Activated CD8-positive, alpha-beta T cell treated with anti-CD3 and anti-CD28 coated beads for 36 hours (primary cell): ENCODE results near the gene SLC47A2. TPM values are rescaled to one million over a fixed set of nuclear protein-coding genes. Genes with fewer than 3 reads are reported as not detected.
"Not testable (repeated sequence)": the region's sequence is repeated elsewhere in the genome, so short reads cannot be mapped to it uniquely, and the experiment has no call there.

ENCODE experiments used
- ATAC-seq: fragments of 200-7000 bp; cut with Tn5 transposase; one replicate; pipeline ENCODE4 v1.10.0; 2021; ENCODE audit warnings: mild to moderate bottlenecking, moderate library complexity
- CTCF ChIA-PET: fragments of 350-600 bp; sonication (Branson Sonifier 250); formaldehyde crosslinking; loops from one replicate; lab custom pipeline; 2021; ENCODE audit warnings: antibody characterized with exemption; lab: Charles Lee
- POLR2A ChIA-PET: fragments of 350-600 bp; sonication (Branson Sonifier 250); formaldehyde crosslinking; loops from one replicate; lab custom pipeline; 2021; ENCODE audit warnings: antibody characterized with exemption; lab: Charles Lee
- DNase-seq: peaks from one replicate; pipeline ENCODE4 v3.0.0-alpha.2; 2020
- H3K27ac Mint-ChIP-seq: one replicate; pipeline ENCODE4 v1.8.0; 2021; ENCODE audit warnings: mild to moderate bottlenecking, mixed read lengths
- H3K27me3 Mint-ChIP-seq: one replicate; pipeline ENCODE4 v1.8.0; 2021; ENCODE audit warnings: mixed read lengths
- H3K36me3 Mint-ChIP-seq: one replicate; pipeline ENCODE4 v1.8.0; 2021; ENCODE audit warnings: low read depth, mixed read lengths
- H3K4me1 Mint-ChIP-seq: one replicate; pipeline ENCODE4 v1.8.0; 2021; ENCODE audit warnings: low read depth, mixed read lengths
- H3K4me3 Mint-ChIP-seq: one replicate; pipeline ENCODE4 v1.8.0; 2021; ENCODE audit warnings: mild to moderate bottlenecking, moderate library complexity, mixed read lengths
- H3K9me3 Mint-ChIP-seq: one replicate; pipeline ENCODE4 v1.8.0; 2021; ENCODE audit warnings: mixed read lengths
- CTCF ChIP-seq: fragments of 200-600 bp; IDR thresholded peaks from one replicate; pipeline ENCODE4 v1.8.0; 2022; ENCODE audit warnings: antibody characterized with exemption, mild to moderate bottlenecking
- intact Hi-C: fragments of 100-400 bp; cut with micrococcal nuclease; formaldehyde crosslinking; loops from one replicate; pipeline ENCODE4 v1.10.0; 2022
- total RNA-seq, 2 experiments: library from RNA; stranded (reverse); gene quantifications; one replicate each; pipeline ENCODE4 v1.2.3, GENCODE V29; 2021

Gene SLC47A2, protein sequence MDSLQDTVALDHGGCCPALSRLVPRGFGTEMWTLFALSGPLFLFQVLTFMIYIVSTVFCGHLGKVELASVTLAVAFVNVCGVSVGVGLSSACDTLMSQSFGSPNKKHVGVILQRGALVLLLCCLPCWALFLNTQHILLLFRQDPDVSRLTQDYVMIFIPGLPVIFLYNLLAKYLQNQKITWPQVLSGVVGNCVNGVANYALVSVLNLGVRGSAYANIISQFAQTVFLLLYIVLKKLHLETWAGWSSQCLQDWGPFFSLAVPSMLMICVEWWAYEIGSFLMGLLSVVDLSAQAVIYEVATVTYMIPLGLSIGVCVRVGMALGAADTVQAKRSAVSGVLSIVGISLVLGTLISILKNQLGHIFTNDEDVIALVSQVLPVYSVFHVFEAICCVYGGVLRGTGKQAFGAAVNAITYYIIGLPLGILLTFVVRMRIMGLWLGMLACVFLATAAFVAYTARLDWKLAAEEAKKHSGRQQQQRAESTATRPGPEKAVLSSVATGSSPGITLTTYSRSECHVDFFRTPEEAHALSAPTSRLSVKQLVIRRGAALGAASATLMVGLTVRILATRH
- total RNA-seq, result not detected

DNA sequence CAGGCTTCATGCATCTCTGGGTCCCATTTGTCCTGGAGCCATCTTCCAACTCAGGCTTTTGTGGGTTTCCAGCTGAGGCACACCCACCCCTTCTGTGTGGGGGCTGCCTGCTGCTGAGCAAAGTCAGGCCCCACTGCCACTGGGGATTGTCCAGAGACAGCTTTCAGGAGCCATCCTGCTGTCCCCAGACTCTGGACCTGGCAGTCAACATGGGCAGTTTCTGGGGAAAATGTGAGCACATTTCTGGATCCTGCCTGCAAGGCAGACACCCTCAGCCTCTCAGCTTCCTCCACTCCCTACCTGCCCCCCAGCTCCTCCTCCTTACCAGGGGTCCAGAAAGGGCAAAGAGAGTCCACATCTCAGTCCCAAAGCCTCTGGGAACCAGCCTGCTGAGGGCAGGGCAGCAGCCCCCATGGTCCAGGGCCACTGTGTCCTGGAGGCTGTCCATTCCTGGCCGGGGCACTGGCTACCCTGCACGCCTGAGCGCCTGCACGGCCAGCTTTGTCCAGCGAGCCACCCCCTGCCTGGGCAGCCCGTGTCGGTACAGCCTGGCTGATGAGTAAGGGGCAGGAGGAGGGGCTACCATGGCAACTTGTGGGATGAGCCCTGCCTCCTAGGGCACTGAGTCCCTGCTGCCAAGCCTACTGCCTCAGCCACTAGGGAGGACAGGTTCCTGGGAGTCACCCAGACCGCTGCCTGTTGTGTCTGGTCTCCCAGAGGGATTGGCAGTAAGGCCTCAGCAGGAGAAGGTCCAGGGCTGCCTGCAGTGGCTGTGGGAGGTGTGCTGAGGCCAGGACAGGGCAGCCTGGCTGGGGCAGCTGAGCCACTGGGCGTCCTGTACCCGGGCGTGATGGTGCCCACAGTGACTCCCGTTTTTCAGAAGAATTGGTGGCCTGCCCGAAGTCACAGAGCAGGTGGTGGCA, at the start of gene SLC47A2:
Gene SLC47A2, minus strand, starts transcription at position 477 of the 923 bp plus-strand sequence. Its CDS starts 29 bp downstream, at position 448.
- CTCF ChIA-PET, result interaction anchor here (1.1 kb wide), 1 partner anchor 49 kb away, joined by 3 read pairs; no protein-coding TSS in a partner anchor
- ATAC-seq, result no peak

DNA sequence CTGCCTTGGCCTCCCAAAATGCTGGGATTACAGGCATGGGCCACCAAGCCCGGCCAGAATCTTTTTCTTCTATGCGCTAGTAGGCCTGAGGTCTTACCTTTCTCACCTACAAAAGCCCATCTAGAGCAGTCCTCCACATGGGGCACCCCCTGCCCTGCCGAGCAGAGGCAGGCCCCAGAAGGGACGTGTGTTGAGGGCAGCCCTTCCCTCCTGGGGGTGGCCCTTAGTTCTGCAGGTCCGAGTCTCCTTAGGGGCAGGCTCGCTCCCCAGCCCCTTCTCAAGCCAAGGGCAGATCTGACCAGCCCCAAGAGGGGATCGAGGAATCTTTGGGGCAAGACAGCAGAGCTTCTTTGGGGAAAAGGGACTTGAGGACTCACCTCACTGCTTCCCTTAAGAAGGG, 49.6 kb upstream of the SLC47A2 start:
- Mint-ChIP-seq H3K4me3 (no peak overlapping the region), H3K36me3 (no peaks in the 10 kb centered on the region), H3K9me3 (no peaks in the 10 kb centered on the region), H3K27ac (no peak overlapping the region), H3K27me3 (peaks cover 1% of the 10 kb centered on the region), H3K4me1 (peaks cover 17% of the 10 kb centered on the region)
- CTCF ChIA-PET, result interaction anchor here (0.7 to 2.8 kb wide), 30 partner anchors 9 to 402 kb away, joined by 3 to 47 read pairs (median 5); partner anchors contain the start of genes ALDH3A1, ALDH3A2, B9D1 and SLC47A2
- DNase-seq, result no peak
- intact Hi-C loops, result loop anchor here (1.0 kb wide), 1 partner anchor 252 kb away; no protein-coding TSS in a partner anchor
- no peak for ATAC-seq
- POLR2A ChIA-PET, result interaction anchor here (0.6 kb wide), 1 partner anchor 149 kb away, joined by 3 read pairs; no protein-coding TSS in a partner anchor
- TF ChIP-seq CTCF, result no peak

More for the DNA sequence above, at the start of gene SLC47A2:
- DNase-seq, result no peak
- Mint-ChIP-seq H3K27ac (no peak within 1 kb of the TSS), H3K9me3 (no peaks in the 10 kb centered on the region), H3K4me3 (no peak within 1 kb of the TSS), H3K4me1 (no peaks in the 10 kb centered on the region), H3K27me3 (no peaks in the 10 kb centered on the region), H3K36me3 (no peaks in the 10 kb centered on the region)
- POLR2A ChIA-PET, result no interaction called here
- intact Hi-C loops, result no loop called here
- TF ChIP-seq CTCF, result no peak

DNA sequence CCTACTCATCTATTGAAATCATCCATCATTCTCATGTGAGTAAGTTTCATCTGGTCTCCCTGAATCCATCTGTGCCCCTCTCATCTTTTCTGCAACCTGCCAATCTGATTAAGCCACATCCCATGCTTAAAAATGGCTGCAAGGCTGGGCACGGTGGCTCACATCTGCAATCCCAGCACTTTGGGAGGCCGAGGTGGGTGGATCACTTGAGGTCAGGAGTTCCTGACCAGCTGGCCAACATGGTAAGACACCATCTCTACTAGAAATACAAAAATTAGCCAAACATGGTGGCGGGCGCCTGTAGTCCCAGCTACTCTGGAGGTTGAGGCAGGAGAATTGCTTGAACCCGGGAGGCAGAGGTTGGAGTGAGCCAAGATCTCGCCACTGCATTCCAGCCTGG, 47.6 kb upstream of the SLC47A2 start:
- ATAC-seq, DNase-seq, H3K4me3 Mint-ChIP-seq, H3K36me3 Mint-ChIP-seq, H3K4me1 Mint-ChIP-seq, intact Hi-C loops, H3K9me3 Mint-ChIP-seq, H3K27ac Mint-ChIP-seq, H3K27me3 Mint-ChIP-seq: not testable (repeated sequence)
- POLR2A ChIA-PET, result interaction anchor here (0.9 kb wide), 1 partner anchor 401 kb away, joined by 4 read pairs; no protein-coding TSS in a partner anchor
- CTCF ChIA-PET, result interaction anchor here (0.5 to 2.2 kb wide), 6 partner anchors 8 to 251 kb away, joined by 3 to 13 read pairs (median 4); no protein-coding TSS in a partner anchor

DNA sequence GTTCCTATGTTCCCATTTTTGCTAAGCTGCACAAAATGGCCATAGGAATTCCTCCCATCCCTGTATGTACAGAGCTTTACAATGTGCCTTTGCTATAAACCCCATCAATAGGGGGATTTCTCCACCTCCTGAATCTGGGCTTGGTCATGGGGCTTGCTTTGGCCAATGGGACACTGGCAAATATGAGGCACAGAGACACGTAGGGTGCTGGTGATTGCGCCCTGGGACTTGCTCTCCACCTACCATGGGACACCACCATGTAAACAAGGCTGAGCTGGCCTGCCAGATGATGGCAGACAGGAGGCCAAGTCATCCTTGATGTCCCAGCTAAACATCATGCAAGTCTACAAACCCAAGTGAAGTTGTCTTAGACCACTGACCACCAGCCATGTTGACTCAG, 47.0 kb upstream of the SLC47A2 start:
- no peaks in the 10 kb centered on the region for H3K36me3 Mint-ChIP-seq
- ChIA-PET POLR2A (interaction anchor here (0.9 to 1.0 kb wide), 2 partner anchors 115 to 400 kb away, joined by 3 to 4 read pairs; partner anchors contain the start of gene ALDH3A2), CTCF (interaction anchor here (0.7 to 2.4 kb wide), 12 partner anchors 8 to 400 kb away, joined by 3 to 19 read pairs (median 4); partner anchors contain the start of gene B9D1)
- no peak for DNase-seq
- H3K4me1 Mint-ChIP-seq, result peaks cover 7% of the 10 kb centered on the region
- ATAC-seq, result no peak
- H3K9me3 Mint-ChIP-seq, result no peaks in the 10 kb centered on the region
- TF ChIP-seq CTCF, result no peak
- intact Hi-C loops, result no loop called here
- H3K27me3 Mint-ChIP-seq, result peaks cover 4% of the 10 kb centered on the region
- no peak overlapping the region for H3K27ac Mint-ChIP-seq
- H3K4me3 Mint-ChIP-seq, result no peak overlapping the region

DNA sequence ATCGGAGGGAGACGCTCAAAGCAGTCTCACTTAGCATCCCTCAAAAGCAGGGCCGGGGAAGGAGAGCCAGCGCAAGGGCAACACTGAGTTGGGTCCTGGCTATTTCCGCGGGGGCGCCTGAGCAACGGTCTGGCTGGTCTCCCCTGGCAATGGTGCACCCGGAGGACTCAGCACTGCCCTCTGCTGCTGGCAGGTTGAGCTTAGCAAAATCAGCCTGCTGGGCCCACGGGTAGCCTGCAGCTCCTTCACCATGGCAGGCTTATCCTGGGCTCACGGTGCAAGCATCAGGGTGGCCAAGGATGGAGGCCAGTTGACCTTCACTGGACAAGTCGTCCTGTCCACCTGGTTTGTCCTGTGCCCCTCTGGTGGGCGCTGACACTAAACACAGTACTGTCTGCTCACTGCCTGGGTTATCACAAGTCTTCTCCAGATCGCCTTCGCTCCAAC, 46.2 kb upstream of the SLC47A2 start:
- ATAC-seq, result peak; percentile 41

More for the DNA sequence above, 46.2 kb upstream of the SLC47A2 start:
- Mint-ChIP-seq H3K4me1 (peaks cover 7% of the 10 kb centered on the region), H3K4me3 (no peak overlapping the region), H3K9me3 (no peaks in the 10 kb centered on the region), H3K27ac (no peak overlapping the region), H3K27me3 (peaks cover 5% of the 10 kb centered on the region), H3K36me3 (no peaks in the 10 kb centered on the region)
- intact Hi-C loops, result no loop called here
- CTCF ChIA-PET, result interaction anchor here (1.0 to 2.4 kb wide), 12 partner anchors 8 to 399 kb away, joined by 3 to 19 read pairs (median 4); partner anchors contain the start of gene B9D1
- DNase-seq, result peak; percentile 57
- POLR2A ChIA-PET, result no interaction called here
- TF ChIP-seq CTCF, result peak; percentile 22
